AG04450 (cell line): ENCODE data around the gene PHF13. TPM values are rescaled to one million over a fixed set of nuclear protein-coding genes. Genes with fewer than 3 reads are reported as not detected.

Experiments used
- CTCF ChIA-PET: fragments of 300-600, 350-600 bp; formaldehyde crosslinking; extraction: SDS; loops from one replicate; lab custom pipeline; 2022; ENCODE audit warnings: antibody characterized with exemption, inconsistent platforms; lab: Charles Lee
- POLR2A ChIA-PET: fragments of 350-600 bp; formaldehyde crosslinking; extraction: SDS; loops from one replicate; lab custom pipeline; 2021; ENCODE audit warnings: antibody characterized with exemption, inconsistent platforms; lab: Yijun Ruan, JAX
- DNase-seq: peaks from one replicate; pipeline ENCODE4 v3.0.0-alpha.2; 2011; ENCODE audit warnings: low read depth, low spot score
- H3K27ac ChIP-seq: one replicate; pipeline ENCODE4 v1.5.1; 2012; ENCODE audit warnings: low read depth, low read length, control low read depth
- H3K27me3 ChIP-seq: one replicate; pipeline ENCODE4 v1.6.0; 2012; ENCODE audit warnings: low read length; ENCODE audit not compliant: control insufficient read depth, insufficient read depth
- H3K4me3 ChIP-seq: 2 replicates; pipeline ENCODE4 v1.5.1; 2011; ENCODE audit warnings: mild to moderate bottlenecking, low read depth, low read length, control low read depth
- H3K9me3 ChIP-seq: 2 replicates; pipeline ENCODE4 v1.5.1; 2012; ENCODE audit warnings: low read length; ENCODE audit not compliant: control insufficient read depth, insufficient read depth
- CTCF ChIP-seq: IDR thresholded peaks from 2 replicates; pipeline ENCODE4 v1.5.1; 2011; ENCODE audit warnings: low read depth, low read length, control low read depth, inconsistent platforms
- polyA plus RNA-seq: library from polyadenylated mRNA; depleted of rRNA; stranded (reverse); fragments of >200 nt; gene quantifications from 2 replicates; pipeline ENCODE4 v1.2.3, GENCODE V29; 2011

Gene PHF13
- polyA plus RNA-seq, 1 experiment, result 11.6 TPM

GRCh38 chr1:6578624-6579373 lies 34.7 kb upstream of the PHF13 start:
- DNase-seq, result no peak
- Histone ChIP-seq H3K27me3 (no peaks in the 10 kb centered on the region), H3K27ac (no peak overlapping the region), H3K9me3 (no peaks in the 10 kb centered on the region), H3K4me3 (peak overlapping the region; percentile 57; the same call in 1 of the 2 replicates)
- ChIA-PET CTCF (interaction anchor here (1.4 to 3.2 kb wide), 2 partner anchors 24 to 25 kb away, joined by 5 to 15 read pairs; partner anchors contain the start of genes NOL9 and TAS1R1), POLR2A (interaction anchor here (1.3 to 1.8 kb wide), 2 partner anchors 10 to 23 kb away, joined by 3 to 6 read pairs; partner anchors contain the start of gene KLHL21)
- TF ChIP-seq CTCF, result no peak

GRCh38 chr1:6579374-6580118 lies 34.0 kb upstream of the PHF13 start, which contains the start of gene ZBTB48:
Gene ZBTB48 (plus strand): TSS chr1:6579994. CDS start chr1:6580610, 616 bp downstream.
- no peaks in the 10 kb centered on the region for H3K27me3 ChIP-seq
- H3K9me3 ChIP-seq, result no peaks in the 10 kb centered on the region
- peak; percentile 89 for DNase-seq
- no peak for TF ChIP-seq CTCF
- H3K27ac ChIP-seq, result peak within 1 kb of the TSS; percentile 77
- CTCF ChIA-PET, result interaction anchor here (0.8 to 3.2 kb wide), 2 partner anchors 25 kb away, joined by 3 to 15 read pairs; partner anchors contain the start of genes NOL9 and TAS1R1
- peak within 1 kb of the TSS; percentile 86 for H3K4me3 ChIP-seq
- POLR2A ChIA-PET, result interaction anchor here (0.9 to 1.8 kb wide), 8 partner anchors 10 to 25 kb away, joined by 3 to 9 read pairs (median 4); partner anchors contain the start of genes KLHL21 and NOL9

GRCh38 chr1:6580119-6580592 lies 33.4 kb upstream of the PHF13 start:
- H3K9me3 ChIP-seq, result no peaks in the 10 kb centered on the region
- no peak for DNase-seq
- peak overlapping the region; percentile 86 for H3K4me3 ChIP-seq
- CTCF ChIA-PET, result interaction anchor here (0.8 to 3.2 kb wide), 2 partner anchors 25 to 26 kb away, joined by 3 to 15 read pairs; partner anchors contain the start of genes NOL9 and TAS1R1
- H3K27ac ChIP-seq, result no peak overlapping the region
- POLR2A ChIA-PET, result interaction anchor here (0.9 to 1.8 kb wide), 7 partner anchors 10 to 26 kb away, joined by 3 to 9 read pairs (median 4); partner anchors contain the start of genes KLHL21 and NOL9
- no peak for TF ChIP-seq CTCF
- H3K27me3 ChIP-seq, result no peaks in the 10 kb centered on the region

GRCh38 chr1:6580593-6581409 lies 32.7 kb upstream of the PHF13 start:
- CTCF ChIA-PET, result interaction anchor here (0.8 to 3.2 kb wide), 3 partner anchors 24 to 91 kb away, joined by 3 to 15 read pairs (median 3); partner anchors contain the start of genes NOL9 and TAS1R1
- no peaks in the 10 kb centered on the region for H3K27me3 ChIP-seq
- no peak for TF ChIP-seq CTCF
- POLR2A ChIA-PET, result interaction anchor here (1.2 to 1.8 kb wide), 2 partner anchors 9 to 23 kb away, joined by 3 to 9 read pairs; no protein-coding TSS in a partner anchor
- no peaks in the 10 kb centered on the region for H3K9me3 ChIP-seq
- H3K4me3 ChIP-seq, result peak overlapping the region; percentile 86
- DNase-seq, result no peak
- no peak overlapping the region for H3K27ac ChIP-seq
